ENCODE measurements around the gene PLCL1.

Gene PLCL1

DNA sequence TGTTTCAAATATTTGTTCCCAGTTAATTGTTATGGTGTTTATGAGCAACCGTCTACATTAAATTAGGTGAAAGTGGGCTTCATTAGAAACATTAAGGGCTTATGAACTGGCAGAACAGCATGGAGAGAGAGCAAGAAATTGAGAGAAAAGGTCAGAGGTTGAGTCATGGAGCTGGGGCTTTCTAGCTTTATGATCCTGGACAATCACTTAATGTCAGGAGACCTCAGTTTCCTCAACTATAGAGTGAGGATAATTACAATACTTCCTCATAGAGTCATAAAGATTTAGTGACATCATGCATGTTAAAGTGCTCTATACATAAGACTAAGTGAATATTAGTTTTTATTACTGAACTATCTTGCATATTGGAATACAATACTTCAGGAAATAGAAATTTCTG, 83.9 kb downstream of the PLCL1 start:
- no peak for DNase-seq (ENCODE audit: low read depth)

DNA sequence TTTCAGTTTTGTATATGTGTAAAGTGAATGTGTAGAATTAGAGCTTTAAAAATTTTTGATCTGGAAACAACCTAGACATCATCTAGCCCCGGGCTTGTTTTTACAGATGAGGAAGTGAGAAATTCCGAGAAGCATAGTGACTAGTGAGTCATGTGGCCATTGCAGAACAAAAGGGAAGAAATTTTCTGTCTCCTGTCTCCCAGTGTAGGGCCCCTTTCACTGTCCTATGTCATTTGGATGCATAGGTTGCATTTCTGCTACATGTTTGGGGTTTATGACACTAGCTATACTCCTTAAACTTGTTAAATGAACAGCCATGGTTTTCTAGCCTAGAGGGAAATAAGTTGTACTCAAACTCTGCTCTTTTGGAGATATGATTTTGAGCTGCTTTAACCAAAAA, 84.6 kb downstream of the PLCL1 start:
- no peak for DNase-seq (ENCODE audit: low read depth)

DNA sequence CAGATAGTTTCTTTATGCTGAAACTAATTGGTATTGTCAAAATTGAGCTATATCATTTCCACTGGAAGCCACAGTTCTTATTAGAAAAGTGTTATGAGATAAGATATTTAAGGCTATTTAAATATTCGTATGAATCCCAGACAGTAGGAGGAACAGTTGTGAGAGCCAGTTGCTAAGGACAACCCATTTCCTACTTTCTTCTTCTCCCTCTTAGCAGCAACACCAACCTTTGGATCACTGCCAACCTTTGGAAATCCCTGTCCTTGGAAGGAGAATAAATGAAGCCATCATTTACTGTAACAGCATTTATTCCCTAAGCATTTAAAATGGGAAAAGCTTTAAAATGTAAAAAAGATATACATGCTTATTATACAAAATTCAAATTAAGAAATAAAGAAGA, 85.8 kb downstream of the PLCL1 start:
- no peak for DNase-seq (ENCODE audit: low read depth)

- no peak for DNase-seq (ENCODE audit: low read depth)
Observed at GRCh38 chr2:197891897-197892442, 87.6 kb downstream of the PLCL1 start.

DNA sequence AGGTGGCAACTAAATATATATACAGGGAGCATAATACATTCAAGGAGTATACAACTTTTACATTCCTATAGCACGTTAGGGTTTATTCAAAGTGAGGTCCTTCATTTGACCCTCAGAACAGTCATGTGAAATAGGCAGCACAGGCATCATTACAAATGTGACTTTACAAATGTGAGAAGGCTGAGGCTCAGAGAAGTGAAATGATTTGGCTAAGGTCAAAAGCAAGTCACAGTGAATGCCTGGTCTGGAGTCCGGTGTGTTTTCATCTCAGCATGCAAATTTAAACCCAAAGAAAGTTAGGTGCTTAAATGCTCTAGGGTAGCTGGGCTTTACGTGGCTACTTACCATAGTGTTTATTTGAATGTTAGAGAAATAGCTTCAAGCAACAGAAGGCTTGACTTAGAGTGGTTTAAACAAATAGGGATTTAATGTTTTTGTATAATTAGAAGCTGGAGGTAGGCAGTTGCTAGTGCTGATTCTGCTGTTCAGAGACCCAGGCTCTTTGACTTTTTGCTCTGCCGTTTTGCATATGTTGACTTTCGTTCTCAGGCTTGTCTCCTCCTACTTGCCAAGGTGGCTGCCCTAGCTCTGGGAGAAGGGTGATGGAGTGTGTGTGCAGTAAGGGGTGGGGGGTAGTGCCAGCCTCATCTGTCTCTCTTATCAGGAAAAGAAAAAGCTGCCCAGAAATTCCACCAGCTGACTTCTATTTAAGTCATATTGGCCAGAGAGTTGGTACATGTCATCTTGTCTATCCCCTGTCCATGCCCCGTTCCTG, 89.2 kb downstream of the PLCL1 start:
- no peak for DNase-seq (ENCODE audit: low read depth)

DNA sequence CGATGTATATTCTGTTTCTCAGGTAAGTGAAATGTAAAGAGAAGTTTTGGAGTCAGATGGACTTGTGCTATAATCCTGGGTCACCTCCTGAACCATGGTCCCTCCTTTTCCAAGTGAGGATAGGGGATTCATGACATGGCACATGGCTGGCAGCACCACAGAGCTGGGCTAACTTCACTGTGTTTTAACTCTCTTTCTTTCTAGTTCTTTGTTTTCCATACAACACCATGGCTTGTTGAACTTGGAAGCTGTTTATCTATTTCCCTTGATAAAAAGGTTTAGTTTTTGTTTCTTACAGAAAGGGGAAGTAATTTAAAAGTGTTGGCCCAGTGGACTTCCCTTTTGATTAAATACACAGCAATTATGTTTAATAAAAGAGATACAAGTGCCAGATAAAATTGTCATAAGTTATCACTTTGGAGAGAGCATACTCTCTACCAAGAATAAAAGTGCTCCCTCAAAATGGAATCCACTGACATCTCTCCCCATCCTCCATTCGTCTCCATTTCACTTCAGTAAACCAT, 90.4 kb downstream of the PLCL1 start:
- DNase-seq (ENCODE audit: low read depth) = no peak

DNA sequence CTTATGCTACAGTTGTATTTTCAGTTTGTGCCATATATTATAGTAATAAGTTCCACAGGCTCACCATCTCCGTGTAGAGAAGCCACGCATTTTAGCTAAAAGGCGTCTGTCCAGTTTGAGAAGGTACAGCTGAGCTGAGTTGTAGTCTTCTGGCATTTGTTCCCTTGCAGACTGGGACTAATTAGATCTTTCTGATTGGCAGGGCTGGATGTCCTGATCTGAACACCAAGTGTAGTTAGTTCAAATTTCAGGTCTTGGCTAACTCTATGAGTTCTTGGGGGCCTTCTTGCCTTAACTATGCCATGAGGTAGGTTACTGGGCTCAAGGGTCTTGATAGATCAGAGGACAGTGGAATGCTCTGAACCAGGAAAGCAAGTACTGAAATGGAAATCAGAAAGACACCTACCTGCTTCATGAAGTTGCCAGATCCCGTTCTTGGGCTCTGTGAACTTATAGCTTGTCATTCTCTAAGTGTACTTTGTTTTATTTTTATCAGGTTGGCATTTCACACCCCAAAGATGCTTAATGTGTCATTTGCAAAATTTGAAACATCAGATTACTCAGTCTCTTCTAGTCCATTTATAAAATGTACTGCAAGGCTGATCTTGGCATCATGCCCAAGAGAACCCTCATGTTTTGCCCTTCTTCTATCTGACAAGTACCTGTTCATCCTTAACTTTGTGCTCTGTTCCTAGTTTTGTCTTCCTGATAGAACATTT, 93.7 kb downstream of the PLCL1 start:
- DNase-seq (ENCODE audit: low read depth) = no peak

GRCh38 chr2:197904446-197904845, 100.1 kb downstream of the PLCL1 start:
- DNase-seq (ENCODE audit: low read depth) = no peak

DNA sequence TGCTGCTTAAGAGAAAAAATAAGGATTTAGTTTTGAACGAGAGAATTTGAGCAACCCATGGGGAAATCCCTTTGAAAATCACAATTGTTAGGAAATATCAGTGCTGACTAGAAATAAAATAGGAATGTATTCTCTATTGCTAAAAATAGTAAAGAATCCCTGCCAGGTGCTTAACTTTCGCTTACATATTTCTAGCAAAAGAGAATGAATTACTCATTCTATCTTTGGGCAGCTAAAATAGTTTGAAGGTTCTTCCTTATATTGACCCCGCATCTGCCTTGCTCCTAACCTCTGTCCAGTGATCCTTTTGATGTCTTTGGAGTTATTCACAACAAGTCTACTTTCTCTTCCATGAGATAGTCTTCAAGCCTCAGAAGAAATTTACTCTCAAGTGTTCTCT, 103.8 kb downstream of the PLCL1 start:
- no peak for DNase-seq (ENCODE audit: low read depth)

GRCh38 chr2:197908990-197909776, 104.8 kb downstream of the PLCL1 start:
- peak; percentile 73 for DNase-seq (ENCODE audit: low read depth)

DNA sequence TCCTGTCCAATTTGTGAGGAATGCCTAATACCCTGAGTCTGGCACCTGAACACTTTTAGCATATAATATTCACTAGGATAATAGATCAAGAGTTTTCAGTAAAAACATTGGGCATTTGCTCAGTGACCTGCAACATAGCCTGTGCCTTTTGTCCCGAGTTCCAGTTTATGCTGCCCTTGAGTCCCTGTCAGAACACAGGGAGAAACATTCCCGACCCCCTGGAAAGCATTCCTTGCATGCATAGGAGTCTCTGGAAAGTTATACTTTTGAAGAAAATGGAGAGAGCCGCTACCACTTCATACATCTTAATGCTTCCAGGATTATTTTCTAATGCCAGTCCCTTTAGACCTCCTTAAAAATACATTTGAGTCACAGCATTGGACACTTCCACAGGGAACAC, 107.3 kb downstream of the PLCL1 start:
- DNase-seq (ENCODE audit: low read depth) = no peak

GRCh38 chr2:197913084-197913483, 108.7 kb downstream of the PLCL1 start:
- no peak for DNase-seq (ENCODE audit: low read depth)

DNA sequence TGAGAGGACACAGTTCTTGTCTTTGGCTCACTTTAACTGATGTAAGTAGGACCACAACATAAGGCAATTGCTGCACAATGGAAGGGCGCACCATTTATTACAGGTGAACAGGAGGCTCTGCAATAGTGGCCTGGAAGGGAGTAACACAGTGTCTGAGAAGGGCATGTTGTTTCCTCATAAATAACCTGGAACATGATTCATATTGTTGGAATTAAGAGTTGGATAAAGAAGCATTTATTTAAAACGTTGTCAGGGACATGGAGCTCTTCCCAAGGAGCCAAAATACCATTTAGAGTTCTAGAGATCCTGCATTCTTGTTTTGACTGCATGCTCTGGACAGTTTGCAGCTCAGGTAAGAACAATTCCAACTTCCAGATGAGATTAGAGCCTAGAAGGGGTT, 110.4 kb downstream of the PLCL1 start:
- no peak for DNase-seq (ENCODE audit: low read depth)

GRCh38 chr2:197915548-197916265, 111.3 kb downstream of the PLCL1 start:
- peak; percentile 53 for DNase-seq (ENCODE audit: low read depth)

- DNase-seq (ENCODE audit: low read depth) = no peak
Observed at GRCh38 chr2:197919487-197919886, 115.1 kb downstream of the PLCL1 start.

- no peak for DNase-seq (ENCODE audit: low read depth)
Observed at GRCh38 chr2:197920088-197920487, 115.7 kb downstream of the PLCL1 start.

DNA sequence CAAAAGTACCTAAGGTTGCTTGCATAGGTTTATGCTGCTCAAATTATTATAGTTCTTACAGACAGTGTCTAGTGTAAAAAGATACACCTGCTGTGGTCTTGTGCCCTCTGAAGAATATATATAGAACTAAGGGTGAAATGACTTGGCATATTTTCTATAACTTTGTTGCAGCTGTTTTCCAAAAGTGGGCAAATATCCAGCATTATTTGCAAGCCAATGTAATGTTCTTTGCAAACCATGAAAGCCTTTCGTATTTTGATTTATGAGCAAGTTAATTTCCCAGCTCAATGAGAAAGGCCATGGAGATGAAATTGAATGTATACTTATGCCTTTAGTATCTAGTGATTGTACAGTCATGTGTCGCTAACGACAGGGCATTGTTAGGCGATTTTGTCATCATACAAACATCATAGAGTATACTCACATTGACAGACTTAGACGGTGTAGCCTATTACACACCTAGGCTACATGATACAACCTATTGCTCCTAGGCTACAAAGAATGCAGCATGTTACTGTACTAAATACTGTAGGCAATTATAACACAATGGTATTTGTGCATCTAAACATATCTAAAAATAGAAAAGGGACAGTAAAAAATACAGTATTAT, 116.3 kb downstream of the PLCL1 start:
- no peak for DNase-seq (ENCODE audit: low read depth)

- DNase-seq (ENCODE audit: low read depth) = no peak
Observed at GRCh38 chr2:197924483-197924882, 120.1 kb downstream of the PLCL1 start.

DNA sequence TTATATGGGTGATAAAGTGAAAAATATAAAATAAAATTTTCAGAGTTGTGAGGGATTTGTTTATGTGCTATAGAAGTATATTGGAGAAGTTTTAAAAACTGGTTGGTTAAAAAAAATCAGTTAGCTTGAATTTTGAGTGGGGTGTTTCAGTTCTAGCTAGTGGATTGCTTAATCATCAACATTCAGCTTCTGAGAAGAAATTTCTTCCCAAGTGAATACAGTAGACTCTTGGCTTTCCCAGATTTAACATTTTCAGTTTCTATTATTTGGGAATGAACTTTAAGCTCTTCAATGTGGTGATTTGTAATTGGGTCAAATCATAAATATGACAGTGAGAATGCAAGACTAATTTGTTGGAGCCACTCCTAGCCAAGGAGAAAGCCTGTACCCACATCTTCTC, 120.8 kb downstream of the PLCL1 start:
- no peak for DNase-seq (ENCODE audit: low read depth)

DNA sequence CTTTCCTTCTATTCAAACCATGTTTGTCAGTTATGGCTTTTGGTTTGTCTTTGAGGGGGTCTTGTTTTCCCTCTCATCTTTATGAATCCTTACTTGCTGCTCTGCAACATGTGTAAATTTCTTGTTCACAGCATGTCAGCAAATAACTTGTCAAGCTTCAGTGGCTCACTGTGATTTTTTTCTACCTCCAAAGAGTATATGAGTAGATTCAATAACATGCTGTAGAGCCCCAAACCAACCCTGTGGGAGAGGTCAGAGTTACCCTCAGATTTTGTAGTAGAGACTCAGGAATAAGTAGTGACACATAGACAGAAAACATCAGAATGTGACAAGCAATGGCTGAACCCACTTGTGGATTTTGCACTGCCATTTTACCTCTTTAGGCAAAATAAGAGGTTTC, 121.6 kb downstream of the PLCL1 start:
- no peak for DNase-seq (ENCODE audit: low read depth)

- DNase-seq (ENCODE audit: low read depth) = no peak
Observed at GRCh38 chr2:197926673-197927072, 122.3 kb downstream of the PLCL1 start.

All from stromal cell of bone marrow (primary cell).